Loucy (cell line): Measurements from ENCODE around the gene UBE2J1.
"Not testable (repeated sequence)": the region's sequence is repeated elsewhere in the genome, so short reads cannot be mapped to it uniquely, and the experiment has no call there.

ENCODE experiments used
- H2AFZ ChIP-seq: fragments of 200-600 bp; sonication (generic); 2 replicates; pipeline ENCODE4 v1.6.0; 2016; ENCODE audit warnings: antibody characterized with exemption, mild to moderate bottlenecking, low read length, moderate library complexity
- H3F3A ChIP-seq: fragments of 200-600 bp; 2 replicates; pipeline ENCODE4 v1.6.0; 2016; ENCODE audit warnings: antibody characterized with exemption, low read depth, mild to moderate bottlenecking
- H3K27me3 ChIP-seq: fragments of 200-600 bp; sonication (generic); 2 replicates; pipeline ENCODE4 v1.6.1; 2014; ENCODE audit warnings: low read length, mild to moderate bottlenecking; ENCODE audit not compliant: insufficient read depth, poor library complexity, severe bottlenecking
- H3K36me3 ChIP-seq: fragments of 200-600 bp; sonication (generic); 2 replicates; pipeline ENCODE4 v1.6.1; 2016; ENCODE audit warnings: low read length; ENCODE audit not compliant: insufficient read depth
- H3K4me1 ChIP-seq: fragments of 200-600 bp; sonication (generic); 2 replicates; pipeline ENCODE4 v1.5.1; 2014; ENCODE audit warnings: low read length, mild to moderate bottlenecking; ENCODE audit not compliant: insufficient read depth, poor library complexity, severe bottlenecking
- H3K4me2 ChIP-seq: fragments of 200-600 bp; sonication (generic); 2 replicates; pipeline ENCODE4 v1.6.0; 2014; ENCODE audit warnings: antibody characterized with exemption, low read length, low read depth, mild to moderate bottlenecking; ENCODE audit not compliant: poor library complexity, severe bottlenecking
- H3K4me3 ChIP-seq: fragments of 200-600 bp; sonication (generic); 2 replicates; pipeline ENCODE4 v1.5.1; 2014; ENCODE audit warnings: low read length, mild to moderate bottlenecking, mixed read lengths; ENCODE audit not compliant: poor library complexity, severe bottlenecking
- H3K79me2 ChIP-seq: fragments of 200-600 bp; sonication (generic); 2 replicates; pipeline ENCODE4 v1.6.1; 2014; ENCODE audit warnings: low read length; ENCODE audit not compliant: insufficient read depth
- H3K9ac ChIP-seq: fragments of 200-600 bp; sonication (generic); 2 replicates; pipeline ENCODE4 v1.6.0; 2014; ENCODE audit warnings: mild to moderate bottlenecking, low read depth, low read length, moderate library complexity; ENCODE audit not compliant: poor library complexity, severe bottlenecking
- H3K9me2 ChIP-seq: fragments of 200-600 bp; sonication (generic); replicated peaks from 2 replicates; pipeline ENCODE4 v1.6.1; 2016; ENCODE audit warnings: low read depth, low read length, mixed read lengths
- H3K9me3 ChIP-seq: fragments of 200-600 bp; sonication (generic); 2 replicates; pipeline ENCODE4 v1.6.1; 2014; ENCODE audit warnings: mild to moderate bottlenecking, antibody characterized with exemption, low read length, low read depth; ENCODE audit not compliant: insufficient read depth
- H4K20me1 ChIP-seq: fragments of 200-600 bp; sonication (generic); 2 replicates; pipeline ENCODE4 v1.6.0; 2014; ENCODE audit warnings: antibody characterized with exemption, low read length, mild to moderate bottlenecking; ENCODE audit not compliant: insufficient read depth, poor library complexity, severe bottlenecking
- CTCF ChIP-seq: fragments of 200-600 bp; sonication (generic); conservative IDR thresholded peaks from 2 replicates; pipeline ENCODE4 v1.5.1; 2014; ENCODE audit warnings: mild to moderate bottlenecking, antibody characterized with exemption, low read length
- EZH2phosphoT487 ChIP-seq: fragments of 200-600 bp; IDR thresholded peaks from 2 replicates; pipeline ENCODE4 v1.6.1; 2018; ENCODE audit warnings: antibody characterized with exemption, mild to moderate bottlenecking, moderate library complexity, borderline replicate concordance

The UBE2J1 gene

DNA sequence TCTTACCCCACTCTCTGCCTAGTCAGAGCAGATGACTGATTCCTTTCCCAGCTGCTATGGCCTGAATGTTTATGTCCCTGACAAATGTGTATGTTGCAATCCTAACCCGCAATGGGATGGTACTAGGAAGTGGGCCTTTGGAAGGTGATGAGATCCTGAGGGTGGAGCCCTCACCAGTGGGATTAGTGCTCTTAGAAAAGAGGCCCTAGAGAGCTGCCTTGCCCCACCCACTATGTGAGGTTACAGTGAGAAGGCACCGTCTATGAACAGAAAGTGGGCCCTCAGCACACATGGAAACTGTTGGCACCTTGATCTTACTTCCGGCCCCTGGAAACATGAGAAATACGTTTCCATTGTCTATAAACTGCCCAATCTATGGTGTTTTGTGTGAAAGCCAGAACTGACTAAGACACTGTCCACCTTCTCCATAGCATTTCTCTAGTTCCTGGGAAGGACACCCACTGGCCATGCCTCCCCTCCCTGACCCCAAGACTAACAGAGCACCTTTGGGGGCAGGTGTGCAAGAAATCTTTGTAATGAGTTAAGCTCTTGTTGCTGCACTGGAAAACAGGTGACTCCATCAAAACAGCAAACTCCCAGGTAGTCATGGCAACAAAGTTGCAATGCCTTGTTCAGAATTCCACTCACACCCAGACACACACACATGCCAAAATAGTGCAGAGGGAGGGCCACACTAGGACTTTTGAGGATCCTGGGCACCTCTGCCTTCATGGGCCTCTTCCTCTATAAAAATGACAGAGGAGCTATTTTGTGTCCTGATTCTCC lies 53.6 kb downstream of the UBE2J1 start:
- no peak overlapping the region for H3K4me2 ChIP-seq
- TF ChIP-seq EZH2phosphoT487 = no peak
- TF ChIP-seq CTCF = no peak
- no peaks in the 10 kb centered on the region for H3F3A ChIP-seq
- no peak overlapping the region for H3K4me3 ChIP-seq
- no peaks in the 10 kb centered on the region for H3K27me3 ChIP-seq
- H3K79me2 ChIP-seq = no peaks in the 10 kb centered on the region
- no peaks in the 10 kb centered on the region for H3K36me3 ChIP-seq
- peaks cover 4% of the 10 kb centered on the region for H3K4me1 ChIP-seq
- H3K9me3 ChIP-seq = no peaks in the 10 kb centered on the region
- H2AFZ ChIP-seq = no peak overlapping the region
- H3K9me2 ChIP-seq = no peaks in the 10 kb centered on the region
- no peaks in the 10 kb centered on the region for H4K20me1 ChIP-seq
- H3K9ac ChIP-seq = no peak overlapping the region

GRCh38 chr6:89297695-89298351 lies 54.7 kb downstream of the UBE2J1 start:
- Histone ChIP-seq H3K4me1 (peaks cover 4% of the 10 kb centered on the region), H3F3A (no peaks in the 10 kb centered on the region), H3K79me2 (no peaks in the 10 kb centered on the region), H3K27me3 (no peaks in the 10 kb centered on the region), H3K9ac (no peak overlapping the region), H3K4me2 (no peak overlapping the region), H2AFZ (no peak overlapping the region), H3K9me2 (no peaks in the 10 kb centered on the region), H3K9me3 (no peaks in the 10 kb centered on the region), H4K20me1 (no peaks in the 10 kb centered on the region), H3K36me3 (no peaks in the 10 kb centered on the region), H3K4me3 (no peak overlapping the region)
- TF ChIP-seq CTCF (no peak), EZH2phosphoT487 (no peak)

- TF ChIP-seq EZH2phosphoT487 = no peak
- no peak for TF ChIP-seq CTCF
- Histone ChIP-seq H3K9me2 (no peaks in the 10 kb centered on the region), H3K4me1 (peaks cover 4% of the 10 kb centered on the region), H3K9ac (no peak overlapping the region), H3K79me2 (no peaks in the 10 kb centered on the region), H3F3A (no peaks in the 10 kb centered on the region), H3K27me3 (no peaks in the 10 kb centered on the region), H2AFZ (no peak overlapping the region), H3K36me3 (no peaks in the 10 kb centered on the region), H3K4me3 (no peak overlapping the region), H4K20me1 (no peaks in the 10 kb centered on the region), H3K9me3 (no peaks in the 10 kb centered on the region), H3K4me2 (no peak overlapping the region)
Observed at GRCh38 chr6:89295981-89296380, 56.5 kb downstream of the UBE2J1 start.

DNA sequence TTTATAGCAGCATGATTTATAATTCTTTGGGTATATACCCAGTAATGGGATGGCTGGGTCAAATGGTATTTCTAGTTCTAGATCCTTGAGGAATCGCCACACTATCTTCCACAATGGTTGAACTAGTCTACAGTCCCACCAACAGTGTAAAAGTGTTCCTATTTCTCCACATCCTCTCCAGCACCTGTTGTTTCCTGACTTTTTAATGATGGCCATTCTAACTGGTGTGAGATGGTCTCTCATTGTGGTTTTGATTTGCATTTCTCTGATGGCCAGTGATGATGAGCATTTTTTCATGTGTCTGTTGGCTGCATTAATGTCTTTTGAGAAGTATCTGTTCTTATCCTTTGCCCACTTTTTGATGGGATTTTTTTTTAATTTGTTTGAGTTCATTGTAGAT lies 57.4 kb downstream of the UBE2J1 start:
- not testable (repeated sequence) for H4K20me1 ChIP-seq, H3K36me3 ChIP-seq, H3K4me2 ChIP-seq, H3K9me2 ChIP-seq, H3K79me2 ChIP-seq, H3F3A ChIP-seq, H2AFZ ChIP-seq, H3K27me3 ChIP-seq, H3K9ac ChIP-seq, H3K9me3 ChIP-seq, H3K4me3 ChIP-seq, H3K4me1 ChIP-seq
